Mucosa of stomach (tissue), 1 donor: Measurements from ENCODE around the gene C13orf46.

Experiments
- H3K27me3 ChIP-seq: one replicate; pipeline ENCODE4 v1.7.0; 2013; ENCODE audit warnings: mild to moderate bottlenecking, low read length; ENCODE audit not compliant: control insufficient read depth, insufficient read depth
- H3K36me3 ChIP-seq: one replicate; pipeline ENCODE4 v1.7.0; 2013; ENCODE audit warnings: low read length; ENCODE audit not compliant: control insufficient read depth, insufficient read depth
- H3K4me1 ChIP-seq: one replicate; pipeline ENCODE4 v1.7.0; 2013; ENCODE audit warnings: mild to moderate bottlenecking, low read length; ENCODE audit not compliant: control insufficient read depth, insufficient read depth
- H3K4me3 ChIP-seq: one replicate; pipeline ENCODE4 v1.7.0; 2013; ENCODE audit warnings: low read length
- H3K9ac ChIP-seq: one replicate; pipeline ENCODE4 v1.7.0; 2013; ENCODE audit warnings: mild to moderate bottlenecking, low read length, moderate library complexity
- H3K9me3 ChIP-seq: one replicate; pipeline ENCODE4 v1.7.0; 2013; ENCODE audit warnings: mild to moderate bottlenecking, low read length, moderate library complexity; ENCODE audit not compliant: control insufficient read depth
- donor health status: Pancreatic carcinoma.

C13orf46 gene

DNA sequence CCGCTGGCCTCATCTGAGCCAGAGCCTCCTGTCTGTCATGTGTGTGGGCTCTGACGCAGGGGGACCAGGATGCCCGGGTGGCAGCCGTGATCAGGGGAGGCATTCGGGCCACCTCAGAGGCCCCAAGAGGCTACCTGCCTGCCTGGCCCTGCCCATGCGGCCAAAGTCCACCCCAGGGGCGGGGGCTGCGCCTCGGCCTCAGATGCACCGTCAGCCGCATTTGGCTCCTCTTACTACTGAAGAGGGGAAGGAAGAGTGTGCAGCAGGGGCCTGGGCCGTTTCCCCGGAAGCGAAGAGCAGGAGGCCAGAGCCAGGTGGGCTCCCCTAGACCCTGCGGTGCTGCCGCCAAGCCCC is 34.0 kb downstream of the C13orf46 start:
- Histone ChIP-seq H3K4me3 (no peak overlapping the region), H3K36me3 (no peaks in the 10 kb centered on the region), H3K27me3 (peaks cover 45% of the 10 kb centered on the region), H3K4me1 (no peaks in the 10 kb centered on the region), H3K9ac (no peak overlapping the region), H3K9me3 (no peaks in the 10 kb centered on the region)

- H3K27me3 ChIP-seq = peaks cover 50% of the 10 kb centered on the region
- no peaks in the 10 kb centered on the region for H3K36me3 ChIP-seq
- H3K9ac ChIP-seq = no peak overlapping the region
- H3K4me3 ChIP-seq = no peak overlapping the region
- no peaks in the 10 kb centered on the region for H3K4me1 ChIP-seq
- no peaks in the 10 kb centered on the region for H3K9me3 ChIP-seq
Observed at GRCh38 chr13:113939129-113939943, 34.5 kb downstream of the C13orf46 start.

GRCh38 chr13:113938716-113939115 is 35.2 kb downstream of the C13orf46 start:
- Histone ChIP-seq H3K9me3 (no peaks in the 10 kb centered on the region), H3K27me3 (peaks cover 47% of the 10 kb centered on the region), H3K9ac (no peak overlapping the region), H3K4me1 (no peaks in the 10 kb centered on the region), H3K36me3 (no peaks in the 10 kb centered on the region), H3K4me3 (no peak overlapping the region)

- Histone ChIP-seq H3K27me3 (peaks cover 47% of the 10 kb centered on the region), H3K4me1 (no peaks in the 10 kb centered on the region), H3K4me3 (no peak overlapping the region), H3K36me3 (no peaks in the 10 kb centered on the region), H3K9me3 (no peaks in the 10 kb centered on the region), H3K9ac (no peak overlapping the region)
Observed at GRCh38 chr13:113938246-113938645, 35.6 kb downstream of the C13orf46 start.

DNA sequence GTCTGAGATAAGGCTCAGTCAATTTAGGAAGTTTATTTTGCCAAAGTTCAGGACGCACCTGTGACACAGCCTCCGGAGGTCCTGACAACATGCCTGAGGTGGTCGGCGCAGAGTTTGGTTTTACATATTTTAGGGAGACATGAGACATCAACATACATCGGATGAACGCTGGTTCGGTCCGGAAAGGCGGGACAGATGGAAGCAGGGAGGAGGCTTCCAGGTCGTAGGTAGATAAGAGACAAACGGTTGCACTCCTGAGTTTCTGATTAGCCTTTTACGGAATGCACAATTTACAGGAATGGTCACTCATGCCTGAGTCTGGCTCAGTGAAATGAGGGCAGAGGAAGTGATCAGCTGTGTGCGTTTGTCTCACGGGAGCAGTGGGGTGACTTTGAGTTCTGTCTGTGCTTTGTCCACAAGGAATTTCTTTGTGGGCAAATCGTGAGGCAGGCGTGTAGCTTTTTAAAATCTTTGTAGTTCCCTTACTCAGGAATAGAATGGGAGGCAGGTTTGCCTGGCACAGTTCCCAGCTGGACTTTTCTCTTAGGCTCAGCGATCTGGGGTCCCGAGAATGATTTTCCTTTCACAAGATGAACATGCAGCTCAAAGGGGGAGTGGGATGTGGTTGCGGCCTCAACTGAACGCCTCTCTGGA is 36.2 kb downstream of the C13orf46 start:
- Histone ChIP-seq H3K4me3 (no peak overlapping the region), H3K4me1 (no peaks in the 10 kb centered on the region), H3K9me3 (no peaks in the 10 kb centered on the region), H3K27me3 (peaks cover 47% of the 10 kb centered on the region), H3K9ac (no peak overlapping the region), H3K36me3 (no peaks in the 10 kb centered on the region)

DNA sequence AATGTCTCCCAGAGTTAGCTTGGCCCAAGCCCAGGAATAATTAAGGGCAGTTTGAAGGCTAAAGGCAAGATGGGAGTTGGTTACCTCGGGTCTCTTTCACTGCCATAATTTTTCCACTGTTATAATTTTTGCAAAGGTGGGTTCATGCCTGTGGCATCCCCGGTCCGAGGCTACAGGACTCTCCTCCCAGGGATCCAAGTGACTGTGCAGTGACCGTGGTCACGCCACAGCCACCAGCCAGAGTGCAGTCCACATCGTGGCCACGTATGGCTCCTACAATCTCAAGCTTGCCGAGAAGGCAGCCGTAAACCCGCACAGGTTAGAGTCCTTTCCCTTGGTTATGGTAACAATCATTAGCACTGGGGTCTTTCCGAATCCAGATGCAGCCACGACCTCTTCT is 36.8 kb downstream of the C13orf46 start:
- Histone ChIP-seq H3K36me3 (no peaks in the 10 kb centered on the region), H3K27me3 (peaks cover 47% of the 10 kb centered on the region), H3K4me1 (no peaks in the 10 kb centered on the region), H3K9ac (no peak overlapping the region), H3K9me3 (no peaks in the 10 kb centered on the region), H3K4me3 (no peak overlapping the region)

- no peaks in the 10 kb centered on the region for H3K9me3 ChIP-seq
- H3K4me1 ChIP-seq = no peaks in the 10 kb centered on the region
- H3K27me3 ChIP-seq = peaks cover 47% of the 10 kb centered on the region
- no peak overlapping the region for H3K4me3 ChIP-seq
- H3K36me3 ChIP-seq = no peaks in the 10 kb centered on the region
- no peak overlapping the region for H3K9ac ChIP-seq
Observed at GRCh38 chr13:113936166-113936965, 37.5 kb downstream of the C13orf46 start.

- H3K36me3 ChIP-seq = no peaks in the 10 kb centered on the region
- H3K9ac ChIP-seq = no peak overlapping the region
- H3K4me1 ChIP-seq = no peaks in the 10 kb centered on the region
- H3K27me3 ChIP-seq = peaks cover 47% of the 10 kb centered on the region
- H3K9me3 ChIP-seq = no peaks in the 10 kb centered on the region
- H3K4me3 ChIP-seq = no peak overlapping the region
Observed at GRCh38 chr13:113935001-113935844, 38.7 kb downstream of the C13orf46 start.

- Histone ChIP-seq H3K9ac (no peak overlapping the region), H3K27me3 (peaks cover 42% of the 10 kb centered on the region), H3K4me1 (no peaks in the 10 kb centered on the region), H3K9me3 (no peaks in the 10 kb centered on the region), H3K36me3 (no peaks in the 10 kb centered on the region), H3K4me3 (no peak overlapping the region)
Observed at GRCh38 chr13:113934576-113934975, 39.3 kb downstream of the C13orf46 start.

GRCh38 chr13:113933901-113934300 is 40.0 kb downstream of the C13orf46 start:
- no peaks in the 10 kb centered on the region for H3K9me3 ChIP-seq
- no peaks in the 10 kb centered on the region for H3K4me1 ChIP-seq
- H3K4me3 ChIP-seq = no peak overlapping the region
- no peak overlapping the region for H3K9ac ChIP-seq
- H3K27me3 ChIP-seq = peaks cover 36% of the 10 kb centered on the region
- H3K36me3 ChIP-seq = no peaks in the 10 kb centered on the region

GRCh38 chr13:113931841-113932459 is 41.9 kb downstream of the C13orf46 start:
- no peak overlapping the region for H3K9ac ChIP-seq
- peaks cover 4% of the 10 kb centered on the region for H3K4me1 ChIP-seq
- no peaks in the 10 kb centered on the region for H3K9me3 ChIP-seq
- H3K4me3 ChIP-seq = no peak overlapping the region
- H3K36me3 ChIP-seq = no peaks in the 10 kb centered on the region
- H3K27me3 ChIP-seq = peaks cover 18% of the 10 kb centered on the region
